GM10266 (cell line): ENCODE results near the gene FAM219A.

Experiments used
- DNase-seq: peaks from one replicate; pipeline ENCODE4 v3.0.0; 2012; ENCODE audit errors: extremely low spot score
- CTCF ChIP-seq: IDR thresholded peaks from 2 replicates; pipeline ENCODE4 v1.5.1; 2012; ENCODE audit warnings: mild to moderate bottlenecking, low read depth; ENCODE audit not compliant: control insufficient read depth, insufficient read depth; ENCODE audit errors: missing control alignments

FAM219A gene

GRCh38 chr9:34456746-34457145 lies 1.6 kb downstream of the FAM219A start:
- no peak for DNase-seq
- no peak for TF ChIP-seq CTCF

DNA sequence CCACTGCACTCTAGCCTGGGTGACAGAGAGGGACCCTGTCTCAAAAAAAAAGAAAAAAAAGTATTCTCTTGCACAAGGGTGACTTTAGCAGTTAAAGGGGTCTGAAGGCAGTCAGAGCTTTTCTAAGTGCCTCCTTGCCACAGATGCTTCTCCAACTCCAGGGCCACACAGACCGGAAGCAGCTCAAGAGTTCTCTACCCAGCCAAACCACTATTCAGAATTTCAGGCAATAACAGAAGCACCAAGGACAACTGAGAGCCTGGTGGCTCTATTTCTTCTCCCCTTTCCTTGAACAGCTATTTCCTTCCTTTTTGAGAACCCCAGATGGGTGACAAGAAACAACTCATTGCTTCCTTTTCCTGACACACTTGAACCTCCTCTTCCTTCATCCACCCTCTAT lies 2.2 kb downstream of the FAM219A start:
- no peak for DNase-seq
- TF ChIP-seq CTCF = no peak

DNA sequence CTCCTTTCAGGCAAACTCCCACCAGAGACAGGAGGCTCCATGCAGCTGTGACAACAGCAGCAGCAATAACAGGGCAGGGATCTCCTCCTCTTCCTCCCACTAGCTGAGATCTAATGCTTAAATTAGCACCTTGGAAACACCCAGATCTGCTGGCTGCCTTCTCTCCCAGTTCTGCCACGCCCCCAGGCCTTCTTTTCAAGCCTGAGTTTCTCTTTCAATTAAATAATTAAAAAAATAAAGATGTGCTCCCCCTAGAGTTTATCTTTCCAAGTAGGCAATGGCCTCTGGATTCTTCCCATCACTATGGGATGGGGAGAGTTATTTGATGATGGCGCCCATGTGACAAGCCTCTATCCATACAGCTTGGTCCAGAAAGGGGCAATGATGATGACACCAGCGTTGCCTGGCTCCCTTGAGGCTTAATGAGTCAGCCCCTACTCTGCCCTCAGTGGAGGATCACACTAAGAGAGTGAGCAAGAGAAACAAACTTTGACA lies 3.8 kb downstream of the FAM219A start:
- no peak for DNase-seq

GRCh38 chr9:34452568-34452967 lies 5.8 kb downstream of the FAM219A start:
- no peak for DNase-seq
- TF ChIP-seq CTCF = no peak

More for the DNA sequence above, 3.8 kb downstream of the FAM219A start:
- TF ChIP-seq CTCF = no peak

DNA sequence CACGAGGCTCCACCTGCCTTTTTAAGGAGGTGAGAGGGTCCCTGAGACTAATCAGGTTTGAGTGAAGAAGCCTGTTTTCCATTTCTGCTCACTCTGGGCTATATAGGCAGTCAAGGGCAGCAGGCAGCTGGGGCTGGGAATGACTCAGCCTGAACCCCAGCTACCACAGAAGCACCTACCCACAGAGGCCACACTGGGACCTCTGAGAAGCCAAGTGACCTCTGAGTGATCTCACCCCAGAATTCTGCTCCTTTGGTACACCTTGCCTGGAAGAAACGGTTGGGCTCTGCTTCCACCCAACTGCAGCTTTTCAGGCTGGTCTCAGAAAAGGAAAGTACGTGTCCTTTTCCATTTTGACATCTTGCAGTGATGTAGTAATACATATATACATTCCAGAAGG lies 6.8 kb downstream of the FAM219A start:
- DNase-seq = peak; percentile 52
- no peak for TF ChIP-seq CTCF

DNA sequence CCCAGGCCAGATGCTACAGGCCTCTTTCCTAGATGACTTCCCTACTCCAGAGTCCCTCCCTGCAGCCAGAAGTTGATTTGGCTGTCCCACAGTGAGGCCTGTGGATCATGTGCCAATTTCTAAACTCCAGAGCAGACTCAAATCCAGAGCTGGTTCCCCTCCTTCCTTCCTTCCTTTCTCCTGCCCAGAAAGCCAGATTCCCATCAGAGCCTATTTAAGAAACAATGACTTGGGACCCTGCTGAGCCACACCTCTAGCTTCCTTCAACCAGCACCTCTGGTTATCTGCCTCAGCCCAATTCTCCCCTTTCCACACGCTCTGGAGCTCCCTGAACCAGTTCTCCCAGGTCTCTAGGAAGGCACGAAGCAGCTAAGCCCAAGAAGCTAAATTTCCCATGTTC lies 7.2 kb downstream of the FAM219A start:
- DNase-seq = no peak
- TF ChIP-seq CTCF = no peak

GRCh38 chr9:34450644-34451043 lies 7.7 kb downstream of the FAM219A start:
- no peak for DNase-seq
- TF ChIP-seq CTCF = no peak
